Keratinocyte (primary cell): Measurements from ENCODE around the gene RHOBTB3. TPM values are rescaled to one million over a fixed set of nuclear protein-coding genes. Genes with fewer than 3 reads are reported as not detected.

ENCODE experiments used
- DNase-seq: peaks from one replicate; pipeline ENCODE4 v3.0.0-alpha.2; 2011; ENCODE audit warnings: low read depth, missing footprints, low spot score
- FAIRE-seq: peaks from 2 replicates; lab custom pipeline; 2011; peaks lifted over from hg19 to GRCh38; lab: Jason Lieb, UNC
- H2AFZ ChIP-seq: 2 replicates; pipeline ENCODE4 v1.6.0; 2012; ENCODE audit warnings: low read length, control low read depth, inconsistent platforms; ENCODE audit not compliant: control insufficient read depth
- H3K27ac ChIP-seq: 2 replicates; pipeline ENCODE4 v1.5.1; 2011; ENCODE audit warnings: low read length; ENCODE audit not compliant: control insufficient read depth, insufficient read depth
- H3K27me3 ChIP-seq: 3 replicates; pipeline ENCODE4 v1.6.0; 2011; ENCODE audit warnings: low read length; ENCODE audit not compliant: control insufficient read depth, insufficient read depth; ENCODE audit errors: extremely low read depth
- H3K36me3 ChIP-seq, 2 experiments: 2 replicates in 1 of 2; 3 replicates in 1 of 2; pipeline ENCODE4 v1.5.1; 2011; ENCODE audit warnings: low read length in 2 of 2, mild to moderate bottlenecking in 1 of 2; ENCODE audit not compliant: control insufficient read depth in 2 of 2, insufficient read depth in 2 of 2; ENCODE audit errors: extremely low read depth in 1 of 2
- H3K4me1 ChIP-seq: 3 replicates; pipeline ENCODE4 v1.5.1; 2011; ENCODE audit warnings: low read length; ENCODE audit not compliant: control insufficient read depth, insufficient read depth; ENCODE audit errors: extremely low read depth
- H3K4me2 ChIP-seq: 3 replicates; pipeline ENCODE4 v1.6.0; 2011; ENCODE audit warnings: low read depth, low read length; ENCODE audit not compliant: control insufficient read depth, insufficient read depth; ENCODE audit errors: extremely low read depth
- H3K4me3 ChIP-seq, 3 experiments: fragments of 200-600 bp in 1 of 3; sonication (generic) in 1 of 3; 2 replicates in 2 of 3; 3 replicates in 1 of 3; pipeline ENCODE4 v1.5.1; 2011 to 2016; ENCODE audit warnings: low read length in 3 of 3, mild to moderate bottlenecking in 3 of 3, control low read depth in 2 of 3, inconsistent platforms in 1 of 3, low read depth in 1 of 3, mixed read lengths in 1 of 3, mixed run types in 1 of 3, moderate library complexity in 1 of 3; ENCODE audit not compliant: control insufficient read depth in 2 of 3, insufficient read depth in 2 of 3; ENCODE audit errors: extremely low read depth in 1 of 3
- H3K79me2 ChIP-seq: 2 replicates; pipeline ENCODE4 v1.6.0; 2012; ENCODE audit warnings: low read length; ENCODE audit not compliant: control insufficient read depth, insufficient read depth
- H3K9ac ChIP-seq: 3 replicates; pipeline ENCODE4 v1.6.0; 2011; ENCODE audit warnings: low read length; ENCODE audit not compliant: control insufficient read depth, insufficient read depth; ENCODE audit errors: extremely low read depth
- H3K9me1 ChIP-seq: 3 replicates; pipeline ENCODE4 v1.6.0; 2011; ENCODE audit warnings: low read length; ENCODE audit not compliant: control insufficient read depth, insufficient read depth; ENCODE audit errors: extremely low read depth
- H3K9me3 ChIP-seq: 2 replicates; pipeline ENCODE4 v1.5.1; 2012; ENCODE audit warnings: low read depth, low read length; ENCODE audit not compliant: control insufficient read depth
- H4K20me1 ChIP-seq: 3 replicates; pipeline ENCODE4 v1.6.0; 2011; ENCODE audit warnings: low read length; ENCODE audit not compliant: control insufficient read depth, insufficient read depth; ENCODE audit errors: extremely low read depth
- CTCF ChIP-seq, 3 experiments: IDR thresholded peaks in 1 of 3; conservative IDR thresholded peaks in 1 of 3; optimal IDR thresholded peaks in 1 of 3; 2 replicates in 2 of 3; 3 replicates in 1 of 3; pipeline versions ENCODE3 to v1.5.1; 2011; ENCODE audit warnings: low read length in 3 of 3, mild to moderate bottlenecking in 3 of 3, moderate library complexity in 2 of 3, control low read depth in 1 of 3, inconsistent platforms in 1 of 3; ENCODE audit not compliant: insufficient read depth in 2 of 3; ENCODE audit errors: extremely low read depth in 1 of 3
- EZH2 ChIP-seq: IDR thresholded peaks from one replicate; pipeline ENCODE4 v1.6.1; 2012; ENCODE audit warnings: inconsistent platforms, mild to moderate bottlenecking, low read length, moderate library complexity
- dilution Hi-C: fragments of 300-500 bp; cut with MboI; formaldehyde crosslinking; loops from one replicate; pipeline ENCODE4 v1.7.0; 2020; ENCODE audit warnings: low sequenced_read_pairs; ENCODE audit not compliant: extremely low pct_ligation_motif_present
- polyA plus RNA-seq, 5 experiments: library from polyadenylated mRNA; depleted of rRNA in 3 of 5; stranded (reverse) in 3 of 5; stranded (forward) in 1 of 5; unstranded in 1 of 5; fragments of >200 nt; gene quantifications; 1 replicate in 1 of 5; 2 replicates in 3 of 5; 3 replicates in 1 of 5; pipeline versions ENCODE4 v1.2.1 to v1.2.3, GENCODE V29; 2011 to 2012; ENCODE audit warnings: missing spikeins in 2 of 5, low read depth in 1 of 5, low replicate concordance in 1 of 5

RHOBTB3 gene
- polyA plus RNA-seq, 1 donor (not counting 4 experiments of a cell fraction or from before 2014, with no cell fraction given) = 4.7 TPM

GRCh38 chr5:95730011-95730700 is 980 bp upstream of the RHOBTB3 start:
- TF ChIP-seq CTCF (optimal IDR thresholded peaks at IDR 0.05 in 1 of 3, IDR thresholded peaks at IDR 0.05 in 1 of 3, conservative IDR thresholded peaks at IDR 0.05 in 1 of 3; ENCODE audit: extremely low read depth in 1 of 3, insufficient read depth in 2 of 3, low read length in 3 of 3) = no peak
- TF ChIP-seq EZH2 = no peak
- Histone ChIP-seq H3K27me3 (no peaks in the 10 kb centered on the region), H3K9me1 (no peaks in the 10 kb centered on the region), H3K4me3 (peak overlapping the region in 2 of 3 experiments; percentile 73 to 79), H3K36me3 (no peaks in the 10 kb centered on the region), H3K79me2 (no peaks in the 10 kb centered on the region), H2AFZ (peak overlapping the region; percentile 99), H3K4me2 (peak overlapping the region; percentile 92), H3K9me3 (no peaks in the 10 kb centered on the region), H3K4me1 (peaks cover 24% of the 10 kb centered on the region), H3K9ac (no peak overlapping the region), H4K20me1 (no peaks in the 10 kb centered on the region), H3K27ac (no peak overlapping the region)
- DNase-seq (no peak), FAIRE-seq (no peak)
- dilution Hi-C loops = no loop called here

GRCh38 chr5:95731571-95732554 is 727 bp downstream of the RHOBTB3 start:
- Histone ChIP-seq H3K79me2 (no peaks in the 10 kb centered on the region), H3K9me1 (no peaks in the 10 kb centered on the region), H3K4me2 (peak overlapping the region; percentile 92), H4K20me1 (no peaks in the 10 kb centered on the region), H3K4me1 (peaks cover 24% of the 10 kb centered on the region), H3K36me3 (no peaks in the 10 kb centered on the region), H3K27ac (no peak overlapping the region), H2AFZ (peak overlapping the region; percentile 99), H3K9ac (peak overlapping the region; percentile 76), H3K4me3 (peak overlapping the region; percentile 68 to 79 (median 73)), H3K27me3 (no peaks in the 10 kb centered on the region), H3K9me3 (no peaks in the 10 kb centered on the region)
- dilution Hi-C loops = no loop called here
- DNase-seq = no peak
- TF ChIP-seq EZH2 = no peak
- no peak for TF ChIP-seq CTCF (optimal IDR thresholded peaks at IDR 0.05 in 1 of 3, IDR thresholded peaks at IDR 0.05 in 1 of 3, conservative IDR thresholded peaks at IDR 0.05 in 1 of 3; ENCODE audit: extremely low read depth in 1 of 3, insufficient read depth in 2 of 3, low read length in 3 of 3)
- no peak for FAIRE-seq
